Lung (tissue), 12 donors: Measurements from ENCODE around the gene RGS12. TPM values are rescaled to one million over a fixed set of nuclear protein-coding genes. Genes with fewer than 3 reads are reported as not detected.

Experiments
- ATAC-seq: fragments of 200-7000 bp; cut with Tn5 transposase; one replicate; pipeline ENCODE4 v1.9.1; 2020; ENCODE audit warnings: moderate number of reproducible peaks; ENCODE audit not compliant: insufficient read depth, low FRiP score
- DNase-seq, 3 donors: peaks; one replicate each; pipeline ENCODE4 v3.0.0-alpha.2; 2013 to 2017
- H3K27ac ChIP-seq, 2 donors: one replicate each; pipeline ENCODE4 v1.5.1; 2013; ENCODE audit warnings: mild to moderate bottlenecking in 2 of 2, moderate library complexity in 2 of 2, control low read depth in 1 of 2, inconsistent platforms in 1 of 2, low read depth in 1 of 2, low read length in 1 of 2
- H3K27me3 ChIP-seq, 3 donors: one replicate each; pipeline ENCODE4 v1.5.1; 2013; ENCODE audit warnings: low read length in 2 of 3; ENCODE audit not compliant: control insufficient read depth in 3 of 3, insufficient read depth in 3 of 3
- H3K36me3 ChIP-seq, 4 donors: one replicate each; pipeline ENCODE4 v1.5.1; 2013; ENCODE audit warnings: low read length in 4 of 4, mild to moderate bottlenecking in 1 of 4, moderate library complexity in 1 of 4; ENCODE audit not compliant: control insufficient read depth in 4 of 4, insufficient read depth in 4 of 4
- H3K4me1 ChIP-seq, 5 donors: one replicate each; pipeline ENCODE4 v1.5.1; 2013; ENCODE audit warnings: low read length in 5 of 5, mild to moderate bottlenecking in 2 of 5, moderate library complexity in 1 of 5; ENCODE audit not compliant: control insufficient read depth in 5 of 5, insufficient read depth in 5 of 5
- H3K4me3 ChIP-seq: one replicate; pipeline ENCODE4 v1.5.1; 2013; ENCODE audit warnings: mild to moderate bottlenecking, control low read depth, moderate library complexity
- H3K9ac ChIP-seq, 2 donors: one replicate each; pipeline ENCODE4 v1.5.1; 2013; ENCODE audit warnings: low read length in 2 of 2, control low read depth in 1 of 2; ENCODE audit not compliant: insufficient read depth in 1 of 2
- H3K9me3 ChIP-seq, 4 donors: one replicate each; pipeline ENCODE4 v1.5.1; 2013; ENCODE audit warnings: low read length in 3 of 4, mild to moderate bottlenecking in 1 of 4, moderate library complexity in 1 of 4; ENCODE audit not compliant: control insufficient read depth in 4 of 4, insufficient read depth in 3 of 4
- CTCF ChIP-seq: IDR thresholded peaks from 2 replicates; pipeline ENCODE4 v1.5.1; 2012; ENCODE audit warnings: mild to moderate bottlenecking; ENCODE audit errors: control extremely low read depth, extremely low read depth
- WGBS, 2 donors: extraction: QIAGEN DNeasy Blood & Tissue Kit; methylation state at CpG; one replicate each; pipeline ENCODE4 v1.1.7; 2013; 5-methylcytosine and 5-hydroxymethylcytosine counted together
- polyA plus RNA-seq, 2 donors: library from polyadenylated mRNA; stranded (reverse); fragments of 200-250 nt; gene quantifications; one replicate each; pipeline ENCODE4 v1.2.1, GENCODE V29; 2013
- total RNA-seq, 2 donors: library from RNA; depleted of rRNA in 1 of 2; stranded (reverse); fragments of >200 nt in 1 of 2; gene quantifications; one replicate each; pipeline ENCODE4 v1.2.1, GENCODE V29; 2014 to 2021
- donor health status: control.
- donor health status: control.
- donor health status: Bipolar disorder and iron deficiency.
- donor health status: healthy.
- donor health status: DM: yes; HTN: yes; CAD: no.

RGS12 gene
- total and polyA plus RNA-seq, 4 donors = 15.4 to 76.6 (median 44.9) TPM

- WGBS, 2 donors = 79 to 88% methylated on average over 15 to 16 of the region's 16 CpGs
- H3K9me3 ChIP-seq = no peaks in the 10 kb centered on the region
Observed at GRCh38 chr4:3246458-3247398, 46.1 kb upstream of the RGS12 start.

GRCh38 chr4:3247399-3248177 lies 45.2 kb upstream of the RGS12 start:
- ATAC-seq (no peak), DNase-seq (no peak)
- Histone ChIP-seq H3K27me3 (no peaks in the 10 kb centered on the region), H3K36me3 (peaks cover 0 to 6% (median 0%) of the 10 kb centered on the region in 4 donors), H3K4me1 (peaks cover 0 to 13% (median 0%) of the 10 kb centered on the region in 5 donors), H3K4me3 (no peak overlapping the region), H3K9me3 (no peaks in the 10 kb centered on the region), H3K9ac (no peak overlapping the region), H3K27ac (no peak overlapping the region)
- 94% methylated on average over 20 to 21 of the region's 21 CpGs for WGBS, 2 donors
- no peak for TF ChIP-seq CTCF

More at GRCh38 chr4:3246458-3247398, 46.1 kb upstream of the RGS12 start:
- Histone ChIP-seq H3K4me3 (no peak overlapping the region), H3K9ac (no peak overlapping the region), H3K36me3 (peaks cover 0 to 6% (median 0%) of the 10 kb centered on the region in 4 donors), H3K27me3 (no peaks in the 10 kb centered on the region), H3K4me1 (peaks cover 0 to 16% (median 3%) of the 10 kb centered on the region in 5 donors), H3K27ac (no peak overlapping the region)
- TF ChIP-seq CTCF = no peak
- ATAC-seq = no peak
- no peak for DNase-seq

DNA sequence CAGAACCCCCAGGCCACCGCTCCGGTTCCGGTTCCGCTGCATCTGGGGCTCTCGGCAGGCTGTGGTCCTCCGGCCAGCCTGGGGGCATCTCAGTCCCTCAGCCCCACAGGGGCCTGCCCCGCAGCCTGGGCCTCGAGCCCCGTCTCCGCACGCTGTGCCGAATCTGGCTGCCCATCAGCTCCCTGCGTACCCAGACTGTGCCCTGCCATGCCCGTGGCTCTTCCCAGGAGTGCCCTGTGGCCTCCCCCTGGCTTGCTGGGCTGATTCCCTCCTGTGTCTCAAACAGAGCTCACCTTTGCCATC lies 44.7 kb upstream of the RGS12 start:
- Histone ChIP-seq H3K9me3 (no peaks in the 10 kb centered on the region), H3K36me3 (peaks cover 0 to 2% (median 0%) of the 10 kb centered on the region in 4 donors), H3K9ac (no peak overlapping the region), H3K4me3 (no peak overlapping the region), H3K27ac (no peak overlapping the region), H3K27me3 (no peaks in the 10 kb centered on the region), H3K4me1 (peaks cover 0 to 13% (median 0%) of the 10 kb centered on the region in 5 donors)
- no peak for TF ChIP-seq CTCF
- 96% methylated on average over 12 to 14 of the region's 14 CpGs for WGBS, 2 donors
- ATAC-seq = no peak
- no peak for DNase-seq
